Putamen (tissue), 1 donor: ENCODE results near the gene LPAR1.
"Not testable (repeated sequence)": the region's sequence is repeated elsewhere in the genome, so short reads cannot be mapped to it uniquely, and the experiment has no call there.

Experiments used
- DNase-seq: peaks from one replicate; pipeline ENCODE4 v3.0.0-alpha.2; 2016; ENCODE audit warnings: low spot score

Gene LPAR1, protein sequence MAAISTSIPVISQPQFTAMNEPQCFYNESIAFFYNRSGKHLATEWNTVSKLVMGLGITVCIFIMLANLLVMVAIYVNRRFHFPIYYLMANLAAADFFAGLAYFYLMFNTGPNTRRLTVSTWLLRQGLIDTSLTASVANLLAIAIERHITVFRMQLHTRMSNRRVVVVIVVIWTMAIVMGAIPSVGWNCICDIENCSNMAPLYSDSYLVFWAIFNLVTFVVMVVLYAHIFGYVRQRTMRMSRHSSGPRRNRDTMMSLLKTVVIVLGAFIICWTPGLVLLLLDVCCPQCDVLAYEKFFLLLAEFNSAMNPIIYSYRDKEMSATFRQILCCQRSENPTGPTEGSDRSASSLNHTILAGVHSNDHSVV

DNA sequence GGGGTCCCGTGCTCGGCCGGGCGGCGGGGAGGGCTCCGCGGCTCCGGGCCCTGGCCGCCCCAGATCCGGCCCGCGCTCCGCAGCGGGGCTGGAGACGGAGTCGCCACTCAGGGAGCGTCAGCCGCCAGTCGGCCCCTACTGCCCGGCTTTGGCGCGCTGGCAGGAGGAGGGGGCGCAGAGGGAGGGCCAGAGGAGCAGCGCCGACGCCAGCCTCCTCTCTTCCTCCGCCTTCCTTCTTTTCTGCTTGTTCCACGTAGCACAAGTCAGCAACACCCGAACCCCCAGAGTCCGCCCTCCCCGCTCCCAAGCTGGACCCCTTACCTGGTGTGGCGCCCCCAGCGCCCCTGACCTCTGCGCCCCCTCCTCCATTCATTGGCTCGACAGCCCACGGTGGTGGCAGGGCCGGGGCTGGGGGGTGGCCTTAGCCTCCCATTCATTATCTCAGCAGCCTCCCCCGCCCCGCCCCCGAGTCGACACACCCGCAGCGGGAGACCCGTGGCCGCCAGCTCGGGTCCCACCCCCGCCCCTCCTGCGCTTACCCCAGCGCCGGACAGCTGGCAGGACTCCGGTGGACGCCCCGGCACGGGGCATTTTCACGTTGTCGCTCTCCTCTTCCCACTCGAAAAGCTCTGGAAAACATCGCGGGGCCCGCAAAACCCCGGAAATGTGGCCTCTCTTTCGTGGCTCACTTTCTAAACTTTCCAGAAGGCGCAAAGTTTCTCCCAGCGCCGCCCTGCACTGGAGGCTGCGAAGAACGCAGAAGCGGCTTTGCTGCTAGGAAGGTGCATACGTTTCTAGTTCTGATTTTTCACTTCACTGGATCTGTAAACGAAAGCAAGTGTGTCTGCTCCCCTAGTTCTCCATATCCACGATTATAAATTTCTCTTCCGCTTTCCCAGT, at the start of gene LPAR1:
LPAR1 (minus strand) TSS at position 140 of the 900 bp plus-strand sequence. CDS start 66,353 bp downstream, outside the sequence.
- peak; percentile 62 for DNase-seq

DNA sequence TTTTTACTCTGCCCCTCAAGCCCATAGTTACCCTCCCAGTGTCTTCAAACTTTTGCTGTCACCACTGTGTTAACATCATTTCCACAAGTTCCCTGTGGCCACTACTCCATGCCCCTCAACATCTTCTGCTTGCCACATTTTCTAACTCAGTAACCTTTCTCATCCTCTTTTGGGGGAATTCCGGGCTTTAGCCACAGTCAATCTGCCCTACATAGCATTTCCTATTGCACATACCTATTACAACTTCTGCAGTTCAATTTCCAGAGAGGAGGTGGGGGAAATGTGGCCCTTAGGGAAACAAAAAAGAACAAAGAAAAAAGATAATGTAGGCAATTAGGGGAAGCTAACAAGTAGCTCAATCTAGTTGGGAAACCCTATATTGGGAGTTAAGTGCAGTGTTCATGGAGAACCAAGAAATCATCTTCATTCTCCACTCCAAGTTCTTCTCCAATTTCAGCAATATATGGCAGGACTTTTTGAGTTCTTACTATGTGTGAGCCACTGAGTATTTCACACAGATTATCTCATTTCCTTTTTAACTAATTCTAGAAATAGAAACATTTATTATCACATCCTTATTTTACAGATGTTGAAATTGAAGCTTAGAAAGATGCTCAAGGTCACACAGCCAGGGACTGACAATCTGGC, 40.2 kb upstream of the LPAR1 start:
- no peak for DNase-seq

- no peak for DNase-seq
These were observed 38.2 kb upstream of the LPAR1 start for GRCh38 chr9:111076519-111076918.

DNA sequence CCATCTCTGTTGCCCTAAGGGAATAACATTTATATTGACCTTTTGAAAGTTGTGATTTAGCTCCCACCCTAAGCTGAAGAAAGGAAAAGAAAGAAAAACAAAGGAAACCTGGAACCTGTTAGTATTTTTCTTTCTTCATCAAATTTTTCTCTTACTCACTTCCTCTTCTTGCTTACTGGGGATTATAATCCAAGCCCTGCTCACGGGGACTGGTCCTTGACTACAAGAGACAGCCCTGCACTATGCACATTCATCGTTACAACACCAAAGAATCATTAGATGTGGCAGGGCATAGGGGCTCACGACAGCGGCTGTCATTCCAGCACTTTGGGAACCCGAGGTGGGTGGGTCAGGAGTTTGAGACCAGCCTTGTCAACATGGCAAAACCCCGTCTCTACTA, 37.8 kb upstream of the LPAR1 start:
- DNase-seq = no peak

GRCh38 chr9:111074395-111074794, 36.1 kb upstream of the LPAR1 start:
- DNase-seq = no peak

GRCh38 chr9:111069183-111069582, 30.9 kb upstream of the LPAR1 start:
- DNase-seq = no peak

DNA sequence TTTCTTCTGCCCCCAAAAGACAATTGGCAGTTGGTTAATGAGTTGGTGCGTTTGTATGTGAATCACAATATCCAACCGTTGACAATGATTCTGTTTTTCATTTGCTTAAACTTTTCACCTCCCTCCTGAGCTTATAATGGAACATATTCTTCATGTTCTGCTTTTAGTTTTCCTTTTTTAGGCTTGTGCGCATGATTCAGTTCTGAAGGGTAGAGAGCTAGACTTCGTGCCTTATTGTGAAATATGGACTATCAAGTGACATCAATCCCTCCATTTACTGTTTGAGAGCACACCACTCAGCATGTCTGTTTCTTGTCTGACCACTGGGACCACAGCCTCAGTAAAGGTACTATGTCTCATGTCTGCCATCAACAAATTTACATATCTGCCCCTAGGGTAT, 30.5 kb upstream of the LPAR1 start:
- DNase-seq = no peak

- DNase-seq = no peak
These were observed 30.1 kb upstream of the LPAR1 start for GRCh38 chr9:111068383-111068730.

GRCh38 chr9:111066468-111066867, 28.2 kb upstream of the LPAR1 start:
- DNase-seq = no peak

- DNase-seq = no peak
These were observed 27.1 kb upstream of the LPAR1 start for GRCh38 chr9:111065414-111065813.

DNA sequence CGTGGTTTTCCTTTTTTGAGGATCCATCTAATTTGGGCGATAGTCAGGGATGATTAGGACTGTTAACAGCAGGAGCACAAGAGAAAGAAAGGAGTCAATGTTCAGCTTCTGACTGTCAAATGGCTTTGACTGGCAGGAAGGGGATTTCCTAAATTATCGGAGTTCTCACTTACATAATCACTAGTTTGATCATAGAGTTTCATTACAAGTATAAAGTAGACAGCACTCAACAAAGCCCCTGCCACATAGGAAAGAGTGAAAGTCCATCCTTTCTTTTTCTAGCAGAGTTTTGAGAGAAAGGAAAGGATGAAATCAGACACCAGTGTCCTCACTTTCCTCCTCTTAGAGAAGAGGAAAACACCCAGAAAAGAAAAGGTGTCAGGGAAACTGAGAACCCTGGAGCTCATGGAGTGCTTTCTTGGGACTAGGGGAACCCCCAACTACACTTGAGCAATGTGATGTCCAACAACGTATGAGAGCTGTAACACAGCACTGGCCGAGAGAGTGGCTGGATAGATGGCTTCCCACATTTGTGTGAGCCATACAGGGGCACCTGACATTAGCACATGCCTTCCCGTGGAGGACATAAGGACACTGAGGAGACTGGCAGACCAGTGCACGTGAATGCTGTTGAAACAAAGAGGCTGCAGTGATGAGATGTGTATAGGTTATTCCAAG, 26.0 kb upstream of the LPAR1 start:
- no peak for DNase-seq

GRCh38 chr9:111063332-111063731, 25.1 kb upstream of the LPAR1 start:
- DNase-seq = no peak

DNA sequence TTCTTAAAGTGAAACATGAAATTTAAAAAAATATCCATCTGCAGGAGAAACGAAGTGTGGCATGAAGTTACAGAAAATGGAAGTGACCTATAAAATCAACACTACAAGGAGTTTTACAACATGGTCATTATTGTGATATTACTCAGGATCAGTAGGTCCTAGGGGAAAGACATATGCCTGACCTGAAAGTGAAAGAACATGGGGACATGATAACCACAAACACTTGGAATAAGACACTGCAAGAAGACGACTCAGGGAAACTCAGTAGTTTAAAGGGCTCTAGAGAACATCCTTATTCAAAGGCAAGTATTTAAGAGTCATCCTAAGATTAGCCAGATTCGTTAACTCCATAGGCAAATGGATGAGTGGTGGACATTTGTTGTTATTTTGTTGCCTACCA, 19.9 kb upstream of the LPAR1 start:
- no peak for DNase-seq

DNA sequence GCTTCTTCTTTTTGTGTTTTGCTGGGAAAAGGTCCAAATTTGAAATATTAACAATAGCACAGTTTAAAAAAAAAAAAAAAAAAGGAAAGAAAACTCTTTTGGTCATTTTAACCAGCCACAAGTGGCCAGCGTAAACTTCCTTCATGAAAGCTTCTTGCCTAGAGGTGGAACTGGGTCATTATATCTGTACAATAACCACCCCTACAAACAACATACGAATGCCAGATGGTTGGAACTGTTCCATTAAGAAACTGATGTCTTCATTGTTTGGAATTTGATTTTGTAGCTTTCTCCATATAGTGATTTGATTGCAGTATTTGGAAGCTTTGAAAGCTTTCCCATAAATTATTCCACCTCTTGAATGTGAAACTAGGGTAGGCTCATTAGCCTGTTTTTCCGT, 18.3 kb upstream of the LPAR1 start:
- DNase-seq = no peak

- no peak for DNase-seq
These were observed 14.5 kb upstream of the LPAR1 start for GRCh38 chr9:111052791-111053190.

GRCh38 chr9:111051400-111051799, 13.1 kb upstream of the LPAR1 start:
- no peak for DNase-seq

DNA sequence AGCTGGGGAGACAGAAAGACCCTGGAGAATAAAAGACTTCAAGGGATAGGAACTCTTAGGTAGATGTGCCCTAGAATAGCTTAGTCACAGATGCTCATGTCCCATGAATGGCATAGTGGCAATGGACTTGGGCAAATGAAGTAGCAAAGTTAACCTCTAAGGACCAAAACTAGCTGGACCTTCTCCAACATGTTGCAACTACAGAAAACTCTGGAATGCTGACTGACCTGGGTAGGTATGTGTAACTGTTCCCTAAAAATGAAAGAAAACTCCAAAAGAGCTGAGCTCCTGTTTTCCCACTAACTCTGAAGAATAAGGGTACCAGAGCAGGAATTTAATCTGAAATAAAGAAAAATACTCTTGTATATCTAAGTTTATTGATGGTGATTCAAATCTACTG, 12.5 kb upstream of the LPAR1 start:
- no peak for DNase-seq

GRCh38 chr9:111047287-111047686, 9.0 kb upstream of the LPAR1 start:
- not testable (repeated sequence) for DNase-seq

GRCh38 chr9:111041902-111042301, 3.6 kb upstream of the LPAR1 start:
- no peak for DNase-seq

DNA sequence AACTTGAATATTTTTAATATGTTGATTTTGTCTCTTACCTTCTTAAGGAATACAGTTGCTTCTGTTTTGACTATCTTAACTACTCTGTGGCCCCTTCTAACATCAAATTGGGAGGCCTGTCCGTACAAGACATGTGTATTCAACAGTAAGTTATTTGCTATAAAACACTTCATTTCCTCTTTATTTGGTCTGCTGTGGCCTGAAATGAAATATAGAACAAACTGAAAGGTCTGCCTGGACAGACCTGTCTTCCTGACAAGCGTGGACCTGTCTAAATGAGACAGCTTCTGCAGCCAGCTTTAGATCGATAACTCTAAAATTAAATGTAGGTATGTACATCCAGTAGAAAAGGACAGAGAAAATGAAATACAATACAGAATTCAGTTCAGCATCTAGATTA, 2.2 kb upstream of the LPAR1 start:
- DNase-seq = no peak

- DNase-seq = peak; percentile 8
These were observed 1.1 kb upstream of the LPAR1 start for GRCh38 chr9:111039231-111039906.
